K562 (cell line): ENCODE data around the gene TPX2. TPM values are rescaled to one million over a fixed set of nuclear protein-coding genes. Genes with fewer than 3 reads are reported as not detected.
A peak's percentile ranks its signal among the peaks of the same experiment; 100 is the strongest.

Experiments
- ATAC-seq: fragments of 200-7000 bp; cut with Tn5 transposase; 3 replicates; pipeline ENCODE4 v1.9.1; 2020; ENCODE audit warnings: moderate library complexity
- BruUV-seq: library from RNA; stranded (reverse); fragments of 400-500 nt; replicated peaks from 2 replicates; lab custom pipeline; 2021; lab: Mats Ljungman, UMichigan
- CTCF ChIA-PET: fragments of 300-600 bp; formaldehyde crosslinking; extraction: SDS; loops from one replicate; lab custom pipeline; 2021; ENCODE audit warnings: low intra/inter-chr PET ratio; lab: Yijun Ruan, JAX
- POLR2A ChIA-PET: fragments of 300-600, 350-650 bp; sonication (Branson Sonifier 250); formaldehyde crosslinking; extraction: SDS; loops from one replicate; lab custom pipeline; 2021; ENCODE audit warnings: antibody characterized with exemption, inconsistent platforms; lab: Yijun Ruan, JAX
- DNase-seq, 4 experiments: peaks; one replicate each; pipeline versions ENCODE4 v3.0.0 to v3.0.0-alpha.2; 2011 to 2018; ENCODE audit warnings: low spot score in 3 of 4, mixed read lengths in 3 of 4; ENCODE audit errors: extremely low read depth in 1 of 4
- FAIRE-seq: peaks from 2 replicates; lab custom pipeline; 2011; peaks lifted over from hg19 to GRCh38; lab: Jason Lieb, UNC
- H2AFZ ChIP-seq: 2 replicates; pipeline ENCODE4 v1.6.0; 2011; ENCODE audit warnings: low read depth, low read length, control low read depth, inconsistent platforms
- H3K27ac ChIP-seq: fragments of 200-600 bp; 3 replicates; pipeline ENCODE4 v1.8.0; 2011; ENCODE audit warnings: low read depth, mild to moderate bottlenecking, control low read depth, inconsistent platforms, low read length, moderate library complexity, mixed read lengths; ENCODE audit errors: extremely low read depth
- H3K27me3 ChIP-seq, 2 experiments: fragments of 300-600 bp in 1 of 2; 2 replicates in 1 of 2; 3 replicates in 1 of 2; pipeline versions ENCODE4 v1.6.0 to v1.8.0; 2011; ENCODE audit warnings: inconsistent platforms in 2 of 2, low read length in 2 of 2, mild to moderate bottlenecking in 1 of 2, mixed read lengths in 1 of 2, moderate library complexity in 1 of 2; ENCODE audit not compliant: control insufficient read depth in 2 of 2, insufficient read depth in 2 of 2
- H3K36me3 ChIP-seq: fragments of 300-600 bp; 3 replicates; pipeline ENCODE4 v1.8.0; 2011; ENCODE audit warnings: mild to moderate bottlenecking, low read length, inconsistent platforms; ENCODE audit not compliant: control insufficient read depth, insufficient read depth
- H3K4me1 ChIP-seq, 2 experiments: fragments of 200-600 bp in 1 of 2; replicated peaks in 1 of 2; 2 replicates in 1 of 2; 3 replicates in 1 of 2; pipeline versions ENCODE4 v1.5.1 to v1.8.0; 2011; ENCODE audit warnings: inconsistent platforms in 2 of 2, low read length in 2 of 2, mild to moderate bottlenecking in 1 of 2, mixed read lengths in 1 of 2, moderate library complexity in 1 of 2; ENCODE audit not compliant: control insufficient read depth in 2 of 2, insufficient read depth in 2 of 2
- H3K4me2 ChIP-seq: 2 replicates; pipeline ENCODE4 v1.6.1; 2011; ENCODE audit warnings: low read length, control low read depth, inconsistent platforms, mixed read lengths; ENCODE audit not compliant: insufficient read depth
- H3K4me3 ChIP-seq: fragments of 200-600 bp; sonication (generic), shearing (Covaris generic); 2 replicates; pipeline ENCODE4 v1.5.1; 2016; ENCODE audit warnings: control low read depth, inconsistent platforms
- H3K79me2 ChIP-seq: fragments of 200-600 bp; 3 replicates; pipeline ENCODE4 v1.8.0; 2011; ENCODE audit warnings: low read length, inconsistent platforms; ENCODE audit not compliant: control insufficient read depth, insufficient read depth
- H3K9ac ChIP-seq, 2 experiments: 2 replicates each; pipeline versions ENCODE4 v1.6.0 to v1.6.1; 2011; ENCODE audit warnings: low read depth in 2 of 2, low read length in 2 of 2, control low read depth in 1 of 2, inconsistent platforms in 1 of 2, mild to moderate bottlenecking in 1 of 2, mixed read lengths in 1 of 2; ENCODE audit not compliant: insufficient read depth in 1 of 2
- H3K9me1 ChIP-seq: one replicate; pipeline ENCODE4 v1.6.0; 2011; ENCODE audit warnings: inconsistent platforms, mild to moderate bottlenecking, low read length, moderate library complexity; ENCODE audit not compliant: control insufficient read depth, insufficient read depth
- H3K9me3 ChIP-seq: replicated peaks from 2 replicates; pipeline ENCODE4 v1.5.1; 2011; ENCODE audit warnings: low read depth, low read length, inconsistent platforms; ENCODE audit not compliant: control insufficient read depth, insufficient read depth
- H4K20me1 ChIP-seq: replicated peaks from 2 replicates; pipeline ENCODE4 v1.6.1; 2011; ENCODE audit warnings: low read length, inconsistent platforms, mixed read lengths; ENCODE audit not compliant: control insufficient read depth, insufficient read depth
- ARID2 ChIP-seq: fragments of 450-650 bp; IDR thresholded peaks from 2 replicates; pipeline ENCODE4 v1.6.1; 2017; ENCODE audit warnings: antibody characterized with exemption, mild to moderate bottlenecking
- POLR2H ChIP-seq: IDR thresholded peaks from 2 replicates; pipeline ENCODE4 v1.6.1; 2016; ENCODE audit warnings: missing genetic modification characterization, low read depth, mild to moderate bottlenecking, control low read depth, missing compliant biosample characterization, moderate library complexity
- ZNF311 ChIP-seq: fragments of 250-450 bp; sonication (Bioruptor Pico); IDR thresholded peaks from 2 replicates; pipeline ENCODE4 v1.4.0; 2020; ENCODE audit warnings: mild to moderate bottlenecking, moderate library complexity
- ZNF740 ChIP-seq, 3 experiments: fragments of 200-800 bp in 1 of 3; sonication (Bioruptor generic) in 1 of 3; sonication (generic) in 1 of 3; formaldehyde crosslinking in 1 of 3; IDR thresholded peaks; 2 replicates each; pipeline versions ENCODE4 v1.6.1 to v1.8.0; 2016 to 2022; ENCODE audit warnings: mild to moderate bottlenecking in 2 of 3, missing compliant biosample characterization in 2 of 3, missing genetic modification characterization in 2 of 3, missing genetic modification reagents in 1 of 3
- WGBS: fragments of 100-300 bp; shearing (Covaris generic); methylation state at CpG from one replicate; pipeline ENCODE4 v1.1.6; 2016; ENCODE audit warnings: low coverage, mixed read lengths; ENCODE audit not compliant: insufficient coverage; ENCODE audit errors: missing lambda C conversion rate; 5-methylcytosine and 5-hydroxymethylcytosine counted together
- in situ Hi-C: fragments of 300-500 bp; cut with MboI; formaldehyde crosslinking; loops from 4 replicates; pipeline ENCODE4 v1.15.0; 2018; ENCODE audit warnings: inconsistent platforms, mixed read lengths
- intact Hi-C: fragments of 100-400 bp; cut with micrococcal nuclease; formaldehyde crosslinking; loops from 2 replicates; pipeline ENCODE4 v1.14.2; 2022
- polyA plus RNA-seq, 8 experiments: library from polyadenylated mRNA; depleted of rRNA in 4 of 8; stranded (reverse) in 5 of 8; unstranded in 3 of 8; fragments of >200 nt; fragmentation: Nextera tagmentation in 2 of 8; fragmentation: Illumina TruSeq in 1 of 8; extraction: Ambion mirVana in 2 of 8; extraction: Trizol in 1 of 8; gene quantifications; 2 replicates each; pipeline versions ENCODE4 v1.2.1 to v1.2.3, GENCODE V29; 2011 to 2014; ENCODE audit warnings: inconsistent platforms in 1 of 8, missing spikeins in 1 of 8
- total RNA-seq, 7 experiments: library from RNA; depleted of rRNA in 6 of 7; stranded (reverse); fragments of >200 nt in 6 of 7; fragmentation: Illumina TruSeq in 2 of 7; extraction: Trizol in 2 of 7; gene quantifications; 2 replicates each; pipeline versions ENCODE4 v1.2.1 to v1.2.3, GENCODE V29; 2011 to 2021; ENCODE audit warnings: low replicate concordance in 1 of 7

The TPX2 gene
- total and polyA plus RNA-seq, 9 of the 15 experiments (the other 6 are each of a cell fraction or from before 2014, with no cell fraction given), result 48.0 to 241 (median 133) TPM

GRCh38 chr20:31704225-31705119 lies 34.6 kb upstream of the TPX2 start:
- Histone ChIP-seq H3K4me3 (no peak overlapping the region), H2AFZ (no peak overlapping the region), H3K9ac (peak overlapping the region in 1 of 2 experiments; percentile 21; a peak in 3 of 4 replicates), H3K27me3 (no peaks in the 10 kb centered on the region), H3K4me1 (peaks cover 45 to 64% of the 10 kb centered on the region in 2 experiments), H3K27ac (peak overlapping the region; percentile 47; the same call in 1 of the 3 replicates), H3K36me3 (peaks cover 78% of the 10 kb centered on the region), H3K79me2 (peaks cover 96% of the 10 kb centered on the region), H4K20me1 (peaks cover 7% of the 10 kb centered on the region; the same call in 1 of the 2 replicates), H3K9me3 (no peaks in the 10 kb centered on the region; the same call in 1 of the 2 replicates), H3K9me1 (no peaks in the 10 kb centered on the region), H3K4me2 (no peak overlapping the region; the same call in 1 of the 2 replicates)
- 85% methylated on average over 11 of the region's 11 CpGs for WGBS
- BruUV-seq, result TSS peak; percentile 6
- FAIRE-seq, result no peak
- intact Hi-C loops, result no loop called here
- TF ChIP-seq ZNF740 (CRISPR knock-in tag; IDR thresholded peaks at IDR 0.05), result peak; percentile 51; the same call in 1 of the 2 replicates
- peak in 1 of 2 experiments; percentile 27; a peak in 1 of 4 replicates for TF ChIP-seq ZNF740 (tag; IDR thresholded peaks at IDR 0.05)
- 0 out of 2 replicates have a peak, but pooled peaks have one; percentile 39 for TF ChIP-seq POLR2H (tag)
- 0 out of 2 replicates have a peak, but pooled peaks have one; percentile 6 for TF ChIP-seq ZNF311 (CRISPR knock-in tag)
- no peak for TF ChIP-seq ARID2
- ATAC-seq, result no peak
- in situ Hi-C loops, result no loop called here
- no peak for DNase-seq
- CTCF ChIA-PET, result no interaction called here
- POLR2A ChIA-PET, result interaction anchor here (0.6 to 1.2 kb wide), 6 partner anchors 8 to 19 kb away, joined by 3 to 5 read pairs (median 4); no protein-coding TSS in a partner anchor
